Effector memory CD4-positive, alpha-beta T cell (primary cell): ENCODE results near the gene RABGAP1.

ENCODE experiments used
- DNase-seq, 3 donors: peaks; one replicate each; pipeline ENCODE4 v3.0.0-alpha.2; 2020
- H3K27ac ChIP-seq: 2 replicates; pipeline ENCODE4 v1.7.0; 2013; ENCODE audit warnings: mild to moderate bottlenecking, low read length, moderate library complexity; ENCODE audit not compliant: insufficient read depth, poor library complexity, severe bottlenecking
- H3K27me3 ChIP-seq: replicated peaks from 2 replicates; pipeline ENCODE4 v1.7.0; 2013; ENCODE audit warnings: mild to moderate bottlenecking, low read length; ENCODE audit not compliant: insufficient read depth, control insufficient read depth, poor library complexity, severe bottlenecking
- H3K36me3 ChIP-seq: 2 replicates; pipeline ENCODE4 v1.7.0; 2013; ENCODE audit warnings: mild to moderate bottlenecking, low read length, moderate library complexity; ENCODE audit not compliant: control insufficient read depth, insufficient read depth
- H3K4me1 ChIP-seq: 2 replicates; pipeline ENCODE4 v1.7.0; 2013; ENCODE audit warnings: low read length, mild to moderate bottlenecking; ENCODE audit not compliant: control insufficient read depth, insufficient read depth, poor library complexity, severe bottlenecking
- H3K4me3 ChIP-seq: 2 replicates; pipeline ENCODE4 v1.7.0; 2013; ENCODE audit warnings: low read length, low read depth, mild to moderate bottlenecking; ENCODE audit not compliant: insufficient read depth, poor library complexity, severe bottlenecking
- H3K9me3 ChIP-seq: 2 replicates; pipeline ENCODE4 v1.7.0; 2013; ENCODE audit warnings: mild to moderate bottlenecking, low read length, moderate library complexity; ENCODE audit not compliant: control insufficient read depth

Gene RABGAP1

GRCh38 chr9:123003466-123003865 is 62.6 kb downstream of the RABGAP1 start:
- Histone ChIP-seq H3K4me1 (no peaks in the 10 kb centered on the region), H3K27me3 (no peaks in the 10 kb centered on the region), H3K9me3 (no peaks in the 10 kb centered on the region), H3K4me3 (no peak overlapping the region), H3K27ac (no peak overlapping the region), H3K36me3 (peaks cover 8% of the 10 kb centered on the region)
- DNase-seq, result no peak

- no peak overlapping the region for H3K27ac ChIP-seq
- no peaks in the 10 kb centered on the region for H3K9me3 ChIP-seq
- H3K36me3 ChIP-seq, result peaks cover 21% of the 10 kb centered on the region
- DNase-seq, result no peak
- H3K4me1 ChIP-seq, result no peaks in the 10 kb centered on the region
- H3K27me3 ChIP-seq, result no peaks in the 10 kb centered on the region
- H3K4me3 ChIP-seq, result no peak overlapping the region
Observed at GRCh38 chr9:123005964-123006363, 65.1 kb downstream of the RABGAP1 start.

- Histone ChIP-seq H3K36me3 (peaks cover 26% of the 10 kb centered on the region), H3K27ac (no peak overlapping the region), H3K27me3 (no peaks in the 10 kb centered on the region), H3K9me3 (no peaks in the 10 kb centered on the region), H3K4me3 (no peak overlapping the region), H3K4me1 (no peaks in the 10 kb centered on the region)
- no peak for DNase-seq
Observed at GRCh38 chr9:123007269-123007668, 66.4 kb downstream of the RABGAP1 start.

- H3K27ac ChIP-seq, result no peak overlapping the region
- no peak for DNase-seq
- H3K4me3 ChIP-seq, result no peak overlapping the region
- H3K27me3 ChIP-seq, result no peaks in the 10 kb centered on the region
- H3K36me3 ChIP-seq, result peaks cover 29% of the 10 kb centered on the region
- no peaks in the 10 kb centered on the region for H3K9me3 ChIP-seq
- H3K4me1 ChIP-seq, result no peaks in the 10 kb centered on the region
Observed at GRCh38 chr9:123008909-123009308, 68.1 kb downstream of the RABGAP1 start.

- Histone ChIP-seq H3K9me3 (no peaks in the 10 kb centered on the region), H3K4me3 (no peak overlapping the region), H3K27ac (no peak overlapping the region), H3K36me3 (peaks cover 25% of the 10 kb centered on the region), H3K4me1 (no peaks in the 10 kb centered on the region), H3K27me3 (no peaks in the 10 kb centered on the region)
- DNase-seq, result no peak
Observed at GRCh38 chr9:123011380-123011779, 70.6 kb downstream of the RABGAP1 start.

GRCh38 chr9:123011878-123012528 is 71.2 kb downstream of the RABGAP1 start:
- H3K27ac ChIP-seq, result no peak overlapping the region
- no peak for DNase-seq
- no peaks in the 10 kb centered on the region for H3K9me3 ChIP-seq
- peaks cover 25% of the 10 kb centered on the region for H3K36me3 ChIP-seq
- no peaks in the 10 kb centered on the region for H3K4me1 ChIP-seq
- no peak overlapping the region for H3K4me3 ChIP-seq
- no peaks in the 10 kb centered on the region for H3K27me3 ChIP-seq

GRCh38 chr9:123016631-123017030 is 75.8 kb downstream of the RABGAP1 start:
- Histone ChIP-seq H3K4me1 (no peaks in the 10 kb centered on the region), H3K9me3 (no peaks in the 10 kb centered on the region), H3K36me3 (peaks cover 7% of the 10 kb centered on the region), H3K4me3 (no peak overlapping the region), H3K27me3 (no peaks in the 10 kb centered on the region), H3K27ac (no peak overlapping the region)
- DNase-seq, result no peak

- H3K4me1 ChIP-seq, result no peaks in the 10 kb centered on the region
Observed at GRCh38 chr9:123020796-123021195, 80.0 kb downstream of the RABGAP1 start.

GRCh38 chr9:123026425-123026824 is 85.6 kb downstream of the RABGAP1 start:
- H3K27me3 ChIP-seq, result no peaks in the 10 kb centered on the region

More at GRCh38 chr9:123020796-123021195, 80.0 kb downstream of the RABGAP1 start:
- DNase-seq, result no peak
- Histone ChIP-seq H3K4me3 (no peak overlapping the region), H3K27me3 (no peaks in the 10 kb centered on the region), H3K36me3 (peaks cover 10% of the 10 kb centered on the region), H3K9me3 (no peaks in the 10 kb centered on the region), H3K27ac (no peak overlapping the region)

GRCh38 chr9:123027517-123027916 is 86.7 kb downstream of the RABGAP1 start:
- Histone ChIP-seq H3K36me3 (peaks cover 6% of the 10 kb centered on the region), H3K27me3 (no peaks in the 10 kb centered on the region), H3K27ac (no peak overlapping the region), H3K9me3 (no peaks in the 10 kb centered on the region), H3K4me1 (no peaks in the 10 kb centered on the region), H3K4me3 (no peak overlapping the region)
- no peak for DNase-seq

More at GRCh38 chr9:123026425-123026824, 85.6 kb downstream of the RABGAP1 start:
- Histone ChIP-seq H3K9me3 (no peaks in the 10 kb centered on the region), H3K4me3 (no peak overlapping the region), H3K27ac (no peak overlapping the region), H3K36me3 (peaks cover 6% of the 10 kb centered on the region), H3K4me1 (no peaks in the 10 kb centered on the region)
- no peak for DNase-seq
